NCI-H82 treated with DMSO at 0.1 percent for 48 hours (cell line): ENCODE data around the gene SFPQ.
"Not testable (repeated sequence)": the region's sequence is repeated elsewhere in the genome, so short reads cannot be mapped to it uniquely, and the experiment has no call there.

Experiments
- DNase-seq: peaks from one replicate; lab custom pipeline; 2025; ENCODE audit not compliant: unreplicated experiment; lab: John Stamatoyannopoulos, UW

SFPQ gene

GRCh38 chr1:35192853-35193664, at the start of gene SFPQ:
Gene SFPQ, minus strand, starts transcription at chr1:35193145. Its CDS starts 96 bp downstream, at chr1:35193049.
- peak; percentile 99 for DNase-seq

GRCh38 chr1:35236772-35237171, 43.8 kb upstream of the SFPQ start:
- DNase-seq = not testable (repeated sequence)

GRCh38 chr1:35231287-35231686, 38.3 kb upstream of the SFPQ start:
- DNase-seq = no peak

- DNase-seq = no peak
These were observed 36.8 kb upstream of the SFPQ start for GRCh38 chr1:35229587-35230360.

- no peak for DNase-seq
These were observed 33.6 kb upstream of the SFPQ start for GRCh38 chr1:35226546-35226945.

GRCh38 chr1:35223084-35223630, 30.2 kb upstream of the SFPQ start:
- DNase-seq = no peak

- DNase-seq = no peak
These were observed 29.6 kb upstream of the SFPQ start for GRCh38 chr1:35222322-35223083.

DNA sequence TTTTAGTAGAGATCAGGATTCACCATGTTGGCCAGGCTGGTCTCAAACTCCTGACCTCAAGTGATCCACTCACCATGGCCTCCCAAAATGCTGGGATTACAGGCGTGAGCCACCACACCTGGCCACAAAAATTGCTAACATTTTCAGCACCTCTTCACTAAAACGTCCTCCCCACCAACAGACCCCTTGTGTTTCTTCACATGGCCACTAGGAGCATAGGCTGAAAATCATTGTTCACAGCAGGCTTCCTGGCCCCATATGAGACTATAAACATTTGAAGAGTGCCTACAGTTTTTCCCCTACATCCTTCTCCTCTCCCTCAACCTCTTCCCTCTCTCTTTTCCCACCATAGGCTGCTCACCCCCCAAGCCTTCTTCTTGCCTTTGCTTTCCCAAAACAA, 28.0 kb upstream of the SFPQ start:
- peak; percentile 27 for DNase-seq

DNA sequence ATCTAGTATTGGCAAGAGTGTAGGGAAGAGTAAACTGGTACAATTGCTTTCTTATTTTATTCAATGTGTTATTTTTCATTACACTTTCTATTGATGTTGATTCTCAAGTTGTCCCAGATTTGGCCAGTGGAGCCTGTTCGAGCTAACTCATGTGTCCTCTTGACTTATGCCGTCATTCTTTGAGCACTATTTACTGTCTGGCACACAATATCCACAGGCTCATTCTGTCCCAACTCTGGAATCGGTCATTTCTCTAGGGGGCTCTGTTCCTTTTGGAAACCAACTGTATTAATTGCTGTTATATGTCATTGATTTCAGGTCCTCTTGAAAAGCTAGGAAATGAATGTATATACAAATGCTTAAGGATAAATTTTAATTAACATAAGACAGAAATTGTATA, 22.4 kb upstream of the SFPQ start:
- DNase-seq = no peak

GRCh38 chr1:35211120-35211414, 18.1 kb upstream of the SFPQ start:
- no peak for DNase-seq

- DNase-seq = no peak
These were observed 17.6 kb upstream of the SFPQ start for GRCh38 chr1:35210321-35211119.

DNA sequence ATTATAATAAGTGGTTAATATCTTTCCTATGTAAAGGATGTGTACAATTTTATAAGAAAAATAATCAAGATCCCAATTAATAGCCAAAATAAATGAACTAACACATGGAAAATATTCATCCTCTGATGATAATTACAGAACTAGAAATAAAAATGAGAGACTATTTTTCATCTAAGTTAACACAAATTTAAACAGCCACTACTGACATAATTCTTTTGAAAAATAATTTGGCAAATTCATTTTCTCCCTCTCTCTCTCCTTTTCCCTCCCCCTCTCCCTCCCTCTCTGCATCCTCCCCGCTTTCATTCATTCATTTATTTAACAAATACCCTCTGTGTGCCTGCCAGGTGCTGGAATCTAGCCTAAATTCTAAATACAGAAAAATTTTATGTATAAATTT, 10.3 kb upstream of the SFPQ start:
- no peak for DNase-seq

DNA sequence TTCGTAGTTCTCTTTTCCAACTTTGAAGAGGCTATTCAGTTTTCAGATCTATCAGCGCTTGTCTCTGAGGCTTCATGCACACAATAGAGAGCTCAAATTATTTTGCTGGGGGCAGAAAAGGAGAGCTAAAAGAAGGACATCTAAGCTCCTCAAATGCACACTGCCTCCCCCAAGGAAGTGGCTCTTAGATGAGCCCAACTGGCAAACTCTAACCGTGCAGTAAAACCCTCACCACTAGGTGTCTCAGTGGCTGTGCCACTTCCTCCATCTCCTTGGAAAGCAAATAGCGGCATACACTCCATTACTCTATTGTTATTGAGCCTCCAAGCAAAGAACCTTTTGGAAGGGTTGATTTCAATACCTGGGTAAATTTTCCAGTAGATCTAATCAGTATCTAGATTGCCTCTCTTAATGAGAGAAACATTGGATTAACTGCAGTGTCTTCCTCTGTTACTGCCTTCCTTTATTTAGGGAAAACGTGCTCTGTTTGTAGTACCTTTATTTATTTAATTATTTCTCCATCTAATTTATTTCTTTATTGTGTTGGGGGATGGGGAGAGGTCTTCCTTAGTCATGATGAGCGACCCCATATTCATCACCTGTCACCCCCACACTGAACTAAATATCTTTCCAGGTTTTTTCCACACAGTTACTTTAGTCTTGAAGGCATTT, 9.2 kb upstream of the SFPQ start:
- peak; percentile 84 for DNase-seq

DNA sequence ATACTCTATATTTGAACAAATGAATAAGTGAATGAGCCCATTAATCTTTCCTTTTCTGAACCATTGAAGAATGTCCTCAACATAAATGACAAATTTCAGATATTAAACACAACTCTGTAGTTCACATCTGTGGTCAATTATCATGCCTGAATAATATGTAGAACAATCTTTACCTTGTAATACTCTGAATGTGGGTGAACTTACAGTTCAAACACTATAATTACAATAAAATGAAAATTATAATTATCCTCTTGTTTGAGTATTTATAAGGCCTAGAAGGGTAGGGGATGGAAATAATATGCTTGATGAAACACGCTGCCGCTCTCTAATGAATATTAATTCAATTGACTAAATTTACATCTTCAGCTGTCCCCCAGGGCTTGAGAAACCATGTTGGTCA, 8.7 kb upstream of the SFPQ start:
- DNase-seq = no peak

DNA sequence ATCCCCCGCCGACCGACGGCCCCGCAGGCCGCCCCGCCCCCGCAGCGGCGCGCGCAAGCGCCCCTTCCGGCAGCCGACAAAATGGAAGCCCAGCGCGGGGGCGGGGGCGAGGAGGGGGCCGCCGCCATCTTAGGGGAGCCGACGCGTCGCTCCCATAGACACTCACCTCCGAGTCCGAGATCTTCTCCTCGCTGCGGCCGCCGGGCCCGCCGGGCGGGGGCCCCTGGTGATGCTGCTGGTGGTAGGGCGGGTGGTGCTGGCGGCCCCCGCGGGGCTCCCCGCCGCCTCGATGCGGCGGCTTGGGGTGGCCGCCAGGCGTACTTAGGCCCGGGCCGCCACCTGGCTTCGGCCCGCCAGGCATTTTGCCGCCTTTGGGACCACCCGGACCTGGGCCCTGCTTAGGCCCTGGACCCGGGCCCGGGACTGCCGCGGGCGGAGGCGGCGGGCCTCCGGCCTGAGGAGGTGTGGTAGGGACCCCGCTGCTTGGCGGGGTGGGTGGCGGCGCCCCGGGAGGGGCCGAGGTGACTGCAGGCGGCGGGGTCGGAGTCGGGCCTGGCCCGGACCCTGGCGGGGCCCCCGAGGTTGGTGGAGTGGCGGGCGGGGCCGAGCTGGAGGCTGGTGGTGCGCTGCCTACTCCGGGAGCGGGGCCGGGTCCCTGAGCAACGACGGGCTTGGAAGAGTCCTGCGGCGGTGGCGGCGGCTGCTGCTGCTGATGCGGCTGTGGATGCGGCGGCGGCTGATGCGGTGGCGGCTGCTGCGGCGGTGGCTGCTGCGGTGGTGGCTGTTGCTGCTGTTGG, 691 bp downstream of the SFPQ start:
- peak; percentile 20 for DNase-seq

GRCh38 chr1:35191429-35192055, 1.4 kb downstream of the SFPQ start:
- DNase-seq = no peak

DNA sequence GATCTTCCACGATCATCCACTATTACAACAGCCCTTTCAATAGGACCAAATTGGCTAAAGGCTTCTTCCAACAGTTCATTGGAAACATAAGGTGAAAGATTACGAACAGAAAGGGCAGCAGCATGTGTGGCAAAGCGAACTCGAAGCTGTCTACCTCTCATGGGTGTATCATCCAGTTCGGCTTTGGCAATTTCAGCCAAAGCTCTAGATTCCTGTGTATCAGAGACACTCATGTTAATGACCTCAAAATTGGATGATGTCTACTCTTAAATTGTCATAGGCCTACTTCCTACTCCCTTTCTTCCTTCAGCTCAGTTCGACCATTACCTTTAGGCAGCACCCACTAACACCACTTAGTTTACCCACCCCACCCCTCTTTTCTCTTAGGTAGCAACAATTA, 2.2 kb downstream of the SFPQ start:
- no peak for DNase-seq

- no peak for DNase-seq
These were observed 4.2 kb downstream of the SFPQ start for GRCh38 chr1:35188578-35189392.
